ENCODE data around the gene PLCB4.

PLCB4 gene

GRCh38 chr20:9454791-9455190, 385.9 kb downstream of the PLCB4 start:
- DNase-seq (ENCODE audit: low read depth), result no peak

DNA sequence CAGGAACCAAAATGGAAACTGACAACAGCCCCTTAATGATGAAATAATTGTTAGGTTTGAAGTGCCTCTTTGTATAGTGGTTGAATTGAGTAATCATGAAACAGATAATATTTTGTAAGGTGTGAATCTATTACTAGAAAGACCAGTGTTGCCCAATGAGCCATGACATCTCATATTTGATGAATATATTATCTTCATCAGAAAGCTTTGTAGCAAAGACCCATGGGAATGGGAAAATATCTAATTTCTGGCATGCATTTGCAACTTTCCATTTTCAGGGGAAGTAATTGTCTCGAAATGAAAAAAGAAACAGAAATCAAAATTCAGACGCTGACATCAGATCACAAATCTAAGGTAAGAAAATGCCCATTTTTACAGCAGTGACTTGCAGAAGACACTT, 388.2 kb downstream of the PLCB4 start:
- no peak for DNase-seq (ENCODE audit: low read depth)

- no peak for DNase-seq (ENCODE audit: low read depth)
Observed at GRCh38 chr20:9458138-9458796, 389.4 kb downstream of the PLCB4 start.

DNA sequence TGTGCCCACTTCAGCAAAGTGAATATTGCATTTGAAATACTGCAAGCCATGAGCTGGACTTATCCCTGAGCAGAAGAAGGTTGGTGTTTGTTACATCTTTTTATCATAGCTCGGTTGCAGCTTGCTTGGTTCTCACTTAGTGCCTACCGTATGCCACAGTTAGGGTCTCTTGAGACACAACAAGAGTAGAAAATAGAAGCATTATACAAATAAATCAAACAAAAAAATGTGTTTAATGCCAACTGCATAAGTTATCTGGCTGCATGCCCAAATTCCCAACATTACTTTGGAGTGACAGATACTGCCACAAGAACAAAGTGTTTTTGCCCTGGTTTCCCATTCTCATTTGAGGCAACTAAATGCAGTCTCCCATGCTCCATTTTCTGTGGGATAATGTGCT, 391.6 kb downstream of the PLCB4 start:
- DNase-seq (ENCODE audit: low read depth), result no peak

DNA sequence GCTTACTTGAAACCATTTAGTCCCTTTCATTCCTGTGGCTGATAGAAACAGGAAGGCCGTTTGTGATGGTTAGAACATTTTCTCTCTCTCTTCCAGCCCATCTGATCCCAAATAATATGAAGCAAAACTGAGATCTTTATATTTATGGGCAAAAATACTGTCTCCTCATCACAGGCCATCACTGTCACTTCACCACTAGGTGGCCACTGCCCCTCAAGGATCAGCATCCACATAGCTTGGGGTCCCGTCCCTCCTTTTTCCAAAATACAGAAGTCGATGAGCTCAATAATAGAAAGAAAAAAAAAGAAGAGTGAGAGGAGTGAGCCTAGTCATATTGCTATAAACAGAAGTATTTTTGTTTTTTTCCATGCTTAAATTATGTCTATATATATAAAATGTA, 399.1 kb downstream of the PLCB4 start:
- no peak for DNase-seq (ENCODE audit: low read depth)

DNA sequence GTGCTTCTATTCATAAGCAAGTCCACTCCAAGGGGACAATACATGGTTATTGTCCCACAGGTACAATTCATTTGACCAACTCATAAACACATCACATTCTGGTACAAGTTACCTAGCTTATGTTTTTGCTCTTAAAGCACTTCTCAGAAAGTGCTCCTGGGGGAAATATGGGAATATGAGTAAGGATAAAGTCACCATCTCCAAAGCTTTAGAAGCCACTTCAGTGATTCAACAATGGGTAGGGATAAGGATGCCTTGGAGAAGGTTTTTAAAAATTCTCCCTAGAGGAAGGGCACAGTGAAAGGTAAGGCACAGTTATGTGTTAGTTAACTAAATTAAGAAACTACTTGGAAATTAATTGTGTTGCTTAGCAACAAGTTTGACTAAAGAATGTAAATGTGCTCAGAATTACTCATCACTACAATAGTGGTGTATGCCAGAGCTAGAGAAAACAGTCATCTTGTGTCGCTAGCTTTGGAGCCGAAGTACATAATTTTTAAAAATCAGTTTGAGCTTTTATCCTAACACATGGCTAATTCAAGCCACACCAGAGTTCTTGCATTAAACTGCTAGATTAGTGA, 406.0 kb downstream of the PLCB4 start:
- DNase-seq (ENCODE audit: low read depth), result no peak

GRCh38 chr20:9475456-9475855, 406.6 kb downstream of the PLCB4 start:
- no peak for DNase-seq (ENCODE audit: low read depth)

DNA sequence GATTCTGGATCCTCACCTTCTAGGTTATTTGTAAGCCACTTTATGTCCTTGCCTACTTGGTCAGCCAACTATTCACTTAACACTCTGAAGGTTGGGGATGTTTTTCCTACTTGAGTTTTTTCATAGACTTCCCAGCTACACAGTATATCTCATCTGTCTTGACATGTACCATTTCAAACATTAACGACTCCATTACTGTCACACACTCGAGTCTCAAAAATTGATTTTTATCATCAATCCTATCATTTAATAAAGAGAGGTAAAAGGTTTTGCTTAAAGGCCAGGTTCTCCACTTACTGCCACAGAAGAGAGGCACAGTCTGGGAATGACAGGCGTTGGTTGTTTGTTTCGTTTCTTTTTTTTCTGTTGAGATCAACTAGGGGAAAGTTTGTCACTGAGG, 407.3 kb downstream of the PLCB4 start:
- no peak for DNase-seq (ENCODE audit: low read depth)

DNA sequence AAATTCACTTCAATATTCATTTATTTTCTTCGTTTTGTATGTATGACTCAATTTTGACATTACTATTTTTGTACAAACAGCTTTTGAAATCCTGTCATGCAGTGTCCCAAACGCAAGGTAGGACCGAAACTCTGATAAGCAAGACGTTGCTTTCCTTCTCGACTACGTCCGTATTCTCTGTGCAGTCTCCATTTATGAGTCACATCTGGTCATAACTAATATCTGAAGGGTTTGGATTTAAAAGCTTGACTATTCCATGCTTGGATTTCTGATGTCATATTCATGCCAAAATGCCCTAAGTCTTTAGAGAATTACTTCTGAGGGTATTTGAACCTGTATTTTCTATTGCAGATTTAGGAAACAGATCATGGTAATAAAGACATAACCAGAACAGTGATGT, 407.8 kb downstream of the PLCB4 start:
- no peak for DNase-seq (ENCODE audit: low read depth)

DNA sequence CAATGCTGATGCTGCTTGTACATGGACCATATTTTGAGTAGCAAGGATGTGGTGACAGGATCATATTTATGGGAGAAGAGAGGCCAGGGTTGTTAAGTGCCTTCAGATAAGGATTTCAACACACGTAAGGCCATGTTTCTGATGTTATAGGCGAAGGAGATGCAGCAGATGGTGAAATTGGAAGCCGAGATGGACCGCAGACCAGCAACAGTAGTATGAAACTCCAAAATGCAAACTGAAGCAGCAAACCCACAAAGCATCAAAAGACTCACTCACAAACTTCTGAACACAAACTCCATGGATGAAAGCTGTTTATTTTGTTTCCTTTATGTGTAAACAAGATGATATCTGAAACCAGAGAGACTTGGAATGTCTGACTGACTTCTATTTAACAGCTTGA, 409.9 kb downstream of the PLCB4 start:
- no peak for DNase-seq (ENCODE audit: low read depth)

DNA sequence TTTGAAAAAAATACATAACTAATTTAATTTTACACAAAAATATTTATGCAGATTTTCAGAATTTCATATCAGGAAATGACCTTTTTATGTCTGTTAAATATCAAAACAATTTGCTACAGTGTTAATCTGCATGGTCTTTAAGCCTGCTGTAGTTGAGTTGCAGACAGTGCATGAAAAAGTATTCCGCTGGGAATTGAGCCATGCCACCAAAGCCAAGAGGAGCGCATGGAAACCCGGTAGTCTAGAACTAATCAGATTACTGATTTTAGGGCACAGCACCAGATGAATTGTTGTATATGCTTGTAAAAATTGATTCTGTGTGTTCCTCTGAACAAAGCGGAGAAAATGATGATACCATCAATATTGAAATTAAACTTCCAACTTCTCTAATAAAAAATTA, 411.2 kb downstream of the PLCB4 start:
- DNase-seq (ENCODE audit: low read depth), result no peak

DNA sequence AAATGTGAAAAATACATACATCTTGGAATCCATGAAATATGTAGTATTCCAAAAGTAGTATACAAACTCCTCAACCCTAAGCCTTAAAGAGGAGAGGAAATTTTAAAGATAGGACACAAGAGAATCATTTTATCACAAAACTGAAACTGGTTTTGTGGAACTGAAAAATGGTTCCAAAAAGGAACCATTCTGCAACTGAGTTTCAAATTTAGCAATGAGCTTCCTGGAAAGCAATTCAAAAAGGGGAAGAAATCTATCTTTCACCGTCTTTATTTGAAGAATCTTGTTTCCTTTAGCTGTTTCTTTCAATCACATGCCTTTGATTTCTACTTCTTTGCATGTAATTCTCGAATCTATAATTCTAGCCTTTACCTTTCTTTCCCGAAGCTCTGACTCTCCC, 413.3 kb downstream of the PLCB4 start:
- DNase-seq (ENCODE audit: low read depth), result no peak

DNA sequence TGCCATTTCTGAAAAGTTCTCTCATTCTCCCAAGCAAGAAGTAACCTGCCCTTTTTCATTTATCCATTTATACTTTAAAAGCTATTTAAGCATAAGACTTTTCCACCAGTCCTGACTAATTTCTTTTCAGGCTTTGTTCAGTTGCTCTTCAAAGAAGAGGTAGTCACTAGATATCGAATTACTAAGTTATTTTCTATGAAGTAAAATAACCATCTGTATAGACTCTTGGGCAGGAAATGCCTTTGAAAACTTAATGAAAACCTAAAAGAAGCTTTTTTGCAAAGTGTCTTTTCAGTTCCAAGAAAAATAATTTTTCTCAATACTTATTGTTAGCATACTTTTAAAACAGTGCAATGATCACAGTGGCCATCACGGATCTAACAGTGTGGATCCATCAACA, 414.2 kb downstream of the PLCB4 start:
- DNase-seq (ENCODE audit: low read depth), result no peak

DNA sequence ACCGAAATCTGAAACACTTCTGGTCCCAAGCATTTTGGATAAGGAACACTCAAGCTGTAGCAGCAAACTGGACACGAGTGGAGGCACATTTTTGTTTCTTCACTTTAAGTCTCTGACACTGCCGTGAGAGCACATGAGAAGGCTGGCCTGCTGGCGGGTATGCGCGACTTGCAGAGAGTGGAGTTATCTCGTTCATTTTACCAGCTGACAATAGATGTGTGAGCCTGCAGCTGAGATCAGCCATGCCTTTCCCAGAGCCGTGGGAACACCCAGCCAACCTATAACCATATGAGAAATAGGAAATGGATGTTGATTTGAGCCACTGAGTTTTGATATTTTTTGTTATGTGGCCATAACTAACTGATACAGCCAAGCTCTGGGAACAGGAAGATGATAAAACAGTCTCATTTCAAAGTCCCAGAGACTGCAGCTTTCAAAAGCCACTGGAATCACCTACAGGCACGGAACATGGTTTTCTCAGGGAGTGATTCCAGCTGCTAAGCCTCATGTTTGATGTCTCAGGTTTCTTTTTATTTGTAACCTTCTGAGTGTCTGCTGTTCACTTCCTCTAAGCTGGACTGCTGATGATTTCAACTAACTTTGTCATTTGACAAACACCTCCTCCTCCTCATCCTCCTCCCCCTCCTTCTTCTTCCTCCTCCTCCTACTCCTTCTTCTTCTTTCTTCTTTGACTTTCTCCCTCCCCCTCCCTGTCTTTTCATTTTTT, 416.9 kb downstream of the PLCB4 start:
- no peak for DNase-seq (ENCODE audit: low read depth)

DNA sequence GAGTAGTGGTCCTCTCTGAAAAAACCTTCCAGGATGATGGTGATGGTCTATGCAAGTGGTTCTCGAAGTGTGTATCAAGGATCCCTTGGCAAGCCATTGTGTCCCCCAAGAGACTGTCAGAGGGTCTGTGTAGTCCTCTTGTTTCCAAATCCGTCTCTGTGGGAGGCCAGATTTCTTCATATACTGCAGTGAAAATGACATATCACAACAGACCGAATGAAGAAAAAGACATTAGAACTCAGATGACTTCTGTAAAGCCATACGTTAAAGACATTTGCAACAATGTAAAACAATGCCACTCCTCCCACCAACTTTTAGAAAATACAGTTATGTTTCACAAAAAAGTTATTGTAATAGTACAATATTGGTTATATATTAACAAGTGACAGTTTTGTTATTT, 418.3 kb downstream of the PLCB4 start:
- no peak for DNase-seq (ENCODE audit: low read depth)

DNA sequence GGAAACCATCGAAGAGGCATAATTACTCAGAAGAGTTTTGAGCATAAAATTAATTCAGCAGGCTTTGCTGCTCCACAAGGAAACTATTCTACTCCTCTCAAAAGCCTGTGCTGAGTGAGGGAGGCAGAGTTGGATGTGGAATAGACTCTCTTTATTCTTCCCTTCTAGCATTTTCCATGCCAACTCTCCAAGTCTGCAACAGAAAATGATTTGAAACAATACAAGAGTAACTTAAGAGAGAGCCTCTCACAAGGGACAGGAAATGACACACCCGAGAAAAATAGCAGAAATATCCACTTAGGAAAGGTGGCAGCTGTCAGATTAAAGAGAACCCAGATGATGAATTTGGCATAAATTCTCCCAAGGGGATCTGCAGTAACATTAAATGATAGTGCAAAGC, 419.2 kb downstream of the PLCB4 start:
- DNase-seq (ENCODE audit: low read depth), result no peak

DNA sequence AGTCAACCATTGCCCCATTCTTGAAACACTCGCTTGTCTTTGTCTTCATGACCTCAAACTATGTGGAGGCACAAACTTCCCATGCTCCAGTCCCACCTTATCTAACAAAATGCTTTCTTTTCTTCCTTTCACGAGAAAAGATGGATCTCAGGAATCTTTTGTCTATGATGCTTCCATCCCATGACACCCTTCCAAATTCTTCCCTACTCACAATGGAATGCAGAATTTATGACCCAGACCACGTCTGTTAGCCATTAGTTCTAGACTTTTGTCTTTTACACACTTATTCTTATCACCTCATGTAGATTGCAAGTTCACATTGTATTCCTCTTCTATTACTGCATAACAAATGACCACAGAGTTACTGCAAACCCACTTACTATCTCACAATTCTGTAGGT, 421.3 kb downstream of the PLCB4 start:
- no peak for DNase-seq (ENCODE audit: low read depth)

DNA sequence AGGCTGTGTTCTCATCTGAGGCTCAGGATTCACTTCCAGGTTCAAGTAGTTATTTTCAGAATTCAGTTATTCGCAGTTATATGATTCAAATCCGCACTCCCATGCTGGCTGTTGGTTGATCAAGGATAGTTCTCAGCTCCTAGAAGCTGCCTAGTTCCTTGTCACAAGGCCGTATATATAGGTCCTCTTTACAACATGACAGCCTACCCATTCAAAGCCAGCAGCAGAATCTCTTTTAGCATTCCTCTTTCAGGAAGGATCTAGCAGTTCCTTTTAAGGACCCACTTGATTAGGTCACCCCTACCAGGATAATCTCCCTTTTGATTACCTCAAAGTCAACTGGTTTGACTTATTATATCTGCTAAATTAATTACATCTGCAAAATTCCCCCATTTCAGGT, 421.7 kb downstream of the PLCB4 start:
- DNase-seq (ENCODE audit: low read depth), result no peak

DNA sequence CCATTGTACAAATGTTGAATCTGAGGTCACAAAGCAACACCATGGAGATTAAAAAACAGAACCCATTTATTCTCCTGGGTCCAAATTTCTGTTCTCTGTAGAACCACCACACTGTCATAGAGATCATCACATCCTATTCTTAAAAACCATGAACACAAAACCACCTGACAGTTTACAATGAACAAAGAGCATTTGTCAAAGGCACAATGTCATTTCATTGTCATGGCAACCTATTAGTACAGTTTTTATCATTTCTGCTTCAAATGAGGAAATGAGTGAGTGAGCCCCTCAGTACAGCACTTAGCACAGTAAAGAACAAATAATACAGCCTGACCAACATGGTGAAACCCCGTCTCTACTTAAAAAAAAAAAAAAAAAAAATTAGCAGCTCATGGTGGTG, 422.4 kb downstream of the PLCB4 start:
- no peak for DNase-seq (ENCODE audit: low read depth)

- DNase-seq (ENCODE audit: low read depth), result no peak
Observed at GRCh38 chr20:9492067-9492466, 423.2 kb downstream of the PLCB4 start.

GRCh38 chr20:9493803-9494202, 424.9 kb downstream of the PLCB4 start:
- DNase-seq (ENCODE audit: low read depth), result no peak

GRCh38 chr20:9495701-9496100, 426.8 kb downstream of the PLCB4 start:
- DNase-seq (ENCODE audit: low read depth), result no peak

- DNase-seq (ENCODE audit: low read depth), result no peak
Observed at GRCh38 chr20:9496155-9496554, 427.3 kb downstream of the PLCB4 start.

DNA sequence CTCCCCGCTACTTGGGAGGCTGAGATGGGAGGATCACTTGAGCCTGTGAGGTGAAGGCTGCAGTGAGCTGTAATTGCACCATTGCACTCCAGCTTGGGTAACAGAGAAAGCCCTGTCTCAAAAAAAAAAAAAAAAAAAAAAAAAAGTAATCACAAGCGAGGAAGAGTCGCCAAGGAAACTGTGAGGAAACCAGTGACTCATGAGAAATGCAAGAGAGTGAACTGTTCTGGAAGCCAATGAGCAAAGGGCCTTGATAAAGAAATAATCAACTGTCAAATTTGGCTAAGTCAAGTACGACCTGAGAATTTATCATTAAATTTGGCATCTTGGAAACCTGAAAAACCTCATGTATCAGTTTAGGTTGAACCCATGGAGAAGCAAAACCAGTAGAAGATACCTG, 429.4 kb downstream of the PLCB4 start:
- no peak for DNase-seq (ENCODE audit: low read depth)
